ENCODE measurements around the gene RBFOX2.
A peak's percentile ranks its signal among the peaks of the same experiment; 100 is the strongest.
"Not testable (repeated sequence)": the region's sequence is repeated elsewhere in the genome, so short reads cannot be mapped to it uniquely, and the experiment has no call there.

The RBFOX2 gene, protein sequence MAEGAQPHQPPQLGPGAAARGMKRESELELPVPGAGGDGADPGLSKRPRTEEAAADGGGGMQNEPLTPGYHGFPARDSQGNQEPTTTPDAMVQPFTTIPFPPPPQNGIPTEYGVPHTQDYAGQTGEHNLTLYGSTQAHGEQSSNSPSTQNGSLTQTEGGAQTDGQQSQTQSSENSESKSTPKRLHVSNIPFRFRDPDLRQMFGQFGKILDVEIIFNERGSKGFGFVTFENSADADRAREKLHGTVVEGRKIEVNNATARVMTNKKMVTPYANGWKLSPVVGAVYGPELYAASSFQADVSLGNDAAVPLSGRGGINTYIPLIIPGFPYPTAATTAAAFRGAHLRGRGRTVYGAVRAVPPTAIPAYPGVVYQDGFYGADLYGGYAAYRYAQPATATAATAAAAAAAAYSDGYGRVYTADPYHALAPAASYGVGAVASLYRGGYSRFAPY

DNA sequence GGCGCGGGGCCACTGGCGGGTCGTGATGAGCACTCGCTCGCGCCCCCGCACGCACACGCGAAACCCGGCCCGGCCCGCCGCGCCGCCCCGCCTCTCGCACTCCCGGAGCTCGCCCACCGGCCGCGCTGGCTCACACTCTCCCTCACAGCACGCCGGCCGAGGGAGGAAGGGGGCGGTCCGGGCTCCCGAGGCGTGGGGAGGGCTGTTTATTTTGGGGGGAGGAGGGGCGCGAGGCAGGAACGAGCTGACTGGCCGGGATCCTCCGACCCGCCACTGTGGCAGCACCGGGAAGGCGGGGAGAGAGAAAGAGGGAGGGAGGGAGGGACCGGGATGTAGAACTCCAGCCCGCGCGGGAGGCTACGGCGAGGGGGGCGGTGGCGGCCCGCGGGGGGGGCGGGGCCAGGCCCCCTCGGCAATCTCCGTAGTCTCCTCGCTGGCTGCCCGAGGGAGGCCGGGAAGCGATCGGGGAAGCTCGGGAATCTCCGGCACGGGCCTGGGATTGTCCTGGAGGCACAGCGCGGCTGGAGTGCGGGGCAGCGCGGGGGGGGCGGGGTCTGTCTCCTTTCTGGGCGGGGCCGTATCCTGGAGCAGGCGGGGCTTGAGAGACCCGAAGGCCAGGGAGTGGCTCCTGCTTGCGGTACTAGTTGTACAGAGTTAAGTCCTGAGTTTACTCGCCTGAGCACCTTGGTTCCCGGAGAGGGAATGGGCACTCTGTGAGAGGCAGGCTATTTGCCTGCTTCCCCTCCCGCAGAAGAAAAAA lies at the start of gene RBFOX2:
TSS of gene RBFOX2 (minus strand) at position 179 of the 760 bp plus-strand sequence. CDS start 399 bp downstream, outside the sequence.
- Histone ChIP-seq H3K9ac (ENCODE audit: low read length in 2 of 2) (peak within 1 kb of the TSS; percentile 84 to 94), H3K4me1 (ENCODE audit: control insufficient read depth, insufficient read depth, low read length) (peaks cover 13% of the 10 kb centered on the region), H3K9me3 (ENCODE audit: control insufficient read depth in 2 of 2, low read length in 2 of 2) (no peaks in the 10 kb centered on the region), H3K27ac (ENCODE audit: low read length) (peak within 1 kb of the TSS; percentile 85), H3K36me3 (ENCODE audit: control insufficient read depth in 2 of 2, insufficient read depth in 2 of 2, low read length in 2 of 2) (no peaks in the 10 kb centered on the region), H3K27me3 (ENCODE audit: control insufficient read depth in 1 of 2, insufficient read depth in 2 of 2, low read length in 2 of 2) (no peaks in the 10 kb centered on the region), H3K4me3 (ENCODE audit: low read length in 2 of 2) (peak within 1 kb of the TSS; percentile 80 to 87)

DNA sequence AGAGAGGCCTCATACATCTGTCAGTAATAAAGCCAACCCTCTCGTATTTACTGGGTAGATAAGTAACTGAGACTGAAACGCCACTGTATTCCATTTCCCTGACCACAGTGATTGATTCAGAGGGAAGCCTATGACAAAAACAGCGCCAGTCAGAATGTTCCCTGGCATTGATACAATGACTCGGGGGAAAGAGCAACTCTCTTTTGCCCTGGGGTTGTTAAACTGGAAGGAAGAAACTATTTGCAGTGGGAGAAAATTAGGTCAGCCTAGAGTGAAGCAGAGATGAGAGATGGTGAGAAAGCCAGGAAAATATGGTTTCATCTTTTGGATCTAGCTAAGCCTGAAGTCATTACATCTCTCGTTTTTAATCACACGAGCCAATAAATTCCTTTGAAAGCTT lies 48.6 kb upstream of the RBFOX2 start:
- Histone ChIP-seq H3K4me1 (ENCODE audit: control insufficient read depth, insufficient read depth, low read length) (no peaks in the 10 kb centered on the region), H3K27me3 (ENCODE audit: control insufficient read depth in 1 of 2, insufficient read depth in 2 of 2, low read length in 2 of 2) (no peaks in the 10 kb centered on the region), H3K36me3 (ENCODE audit: control insufficient read depth in 2 of 2, insufficient read depth in 2 of 2, low read length in 2 of 2) (no peaks in the 10 kb centered on the region), H3K9ac (ENCODE audit: low read length in 2 of 2) (no peak overlapping the region), H3K9me3 (ENCODE audit: control insufficient read depth in 2 of 2, low read length in 2 of 2) (no peaks in the 10 kb centered on the region), H3K4me3 (ENCODE audit: low read length in 2 of 2) (no peak overlapping the region), H3K27ac (ENCODE audit: low read length) (peak overlapping the region; percentile 46)

DNA sequence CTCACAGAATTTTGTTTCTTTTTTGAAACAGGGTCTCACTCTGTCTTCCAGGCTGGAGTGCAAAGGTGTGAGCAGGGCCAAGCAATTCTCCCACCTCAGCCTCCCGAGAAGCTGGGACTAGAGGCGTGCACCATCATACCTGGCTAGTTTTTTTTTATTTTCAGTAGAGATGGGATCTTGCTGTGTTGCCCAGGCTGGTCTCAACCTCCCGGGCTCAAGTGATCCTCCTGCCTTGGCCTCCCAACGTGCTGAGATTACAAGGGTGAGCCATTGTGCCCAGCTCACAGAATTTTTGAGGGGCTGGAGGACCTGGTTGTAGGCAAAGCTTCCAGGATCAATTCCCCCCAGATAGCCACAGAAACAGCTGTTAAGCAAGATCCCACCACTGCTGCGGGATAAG lies 47.1 kb upstream of the RBFOX2 start:
- Histone ChIP-seq H3K27ac (ENCODE audit: low read length) (no peak overlapping the region), H3K27me3 (ENCODE audit: control insufficient read depth in 1 of 2, insufficient read depth in 2 of 2, low read length in 2 of 2) (no peaks in the 10 kb centered on the region), H3K9me3 (ENCODE audit: control insufficient read depth in 2 of 2, low read length in 2 of 2) (no peaks in the 10 kb centered on the region), H3K4me3 (ENCODE audit: low read length in 2 of 2) (no peak overlapping the region), H3K9ac (ENCODE audit: low read length in 2 of 2) (no peak overlapping the region), H3K4me1 (ENCODE audit: control insufficient read depth, insufficient read depth, low read length) (no peaks in the 10 kb centered on the region), H3K36me3 (ENCODE audit: control insufficient read depth in 2 of 2, insufficient read depth in 2 of 2, low read length in 2 of 2) (no peaks in the 10 kb centered on the region)

DNA sequence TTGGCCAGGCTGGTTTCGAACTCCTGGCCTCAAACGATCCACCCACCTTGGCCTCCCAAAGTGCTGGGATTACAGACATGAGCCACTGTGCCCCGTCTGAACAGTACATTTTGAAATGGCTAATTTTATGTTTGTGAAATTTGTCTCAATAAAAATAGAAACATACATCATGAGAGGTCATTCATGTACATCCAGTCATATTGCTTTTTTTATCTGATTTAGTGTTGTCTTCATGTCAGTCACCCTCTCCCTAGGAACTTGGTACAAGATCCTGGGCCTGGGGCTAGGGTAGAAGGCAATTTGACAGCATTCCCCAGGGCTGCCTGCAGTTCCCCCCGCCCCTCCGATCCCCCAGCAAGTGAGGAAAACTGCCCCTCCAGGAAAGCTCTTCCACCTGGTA lies 46.6 kb upstream of the RBFOX2 start:
- Histone ChIP-seq H3K27me3 (ENCODE audit: control insufficient read depth in 1 of 2, insufficient read depth in 2 of 2, low read length in 2 of 2) (no peaks in the 10 kb centered on the region), H3K4me1 (ENCODE audit: control insufficient read depth, insufficient read depth, low read length) (no peaks in the 10 kb centered on the region), H3K4me3 (ENCODE audit: low read length in 2 of 2) (no peak overlapping the region), H3K9me3 (ENCODE audit: control insufficient read depth in 2 of 2, low read length in 2 of 2) (no peaks in the 10 kb centered on the region), H3K36me3 (ENCODE audit: control insufficient read depth in 2 of 2, insufficient read depth in 2 of 2, low read length in 2 of 2) (no peaks in the 10 kb centered on the region), H3K9ac (ENCODE audit: low read length in 2 of 2) (no peak overlapping the region), H3K27ac (ENCODE audit: low read length) (no peak overlapping the region)

DNA sequence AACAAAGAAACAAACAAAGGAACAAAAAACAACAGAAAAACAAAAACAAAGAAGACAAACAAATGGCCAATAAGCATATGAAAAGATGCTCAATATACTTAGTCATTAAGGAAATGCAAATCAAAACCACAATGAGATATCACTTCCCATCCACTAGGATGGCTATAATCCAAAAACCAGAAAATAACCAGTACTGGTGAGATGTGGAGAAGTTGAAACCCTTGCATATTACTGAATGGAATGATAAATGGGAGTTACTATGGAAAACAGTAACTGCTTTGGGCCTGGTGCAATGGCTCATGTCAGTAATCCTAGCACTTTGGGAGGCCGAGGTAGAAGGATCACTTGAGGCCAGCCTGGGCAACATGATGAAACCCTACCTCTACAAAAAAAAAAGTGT lies 44.9 kb upstream of the RBFOX2 start:
- H3K4me3 ChIP-seq (ENCODE audit: low read length in 2 of 2), result no peak overlapping the region
- H3K9ac ChIP-seq (ENCODE audit: low read length in 2 of 2), result no peak overlapping the region
- no peaks in the 10 kb centered on the region for H3K4me1 ChIP-seq (ENCODE audit: control insufficient read depth, insufficient read depth, low read length)
- no peaks in the 10 kb centered on the region for H3K27me3 ChIP-seq (ENCODE audit: control insufficient read depth in 1 of 2, insufficient read depth in 2 of 2, low read length in 2 of 2)
- no peaks in the 10 kb centered on the region for H3K36me3 ChIP-seq (ENCODE audit: control insufficient read depth in 2 of 2, insufficient read depth in 2 of 2, low read length in 2 of 2)
- no peak overlapping the region for H3K27ac ChIP-seq (ENCODE audit: low read length)
- no peaks in the 10 kb centered on the region for H3K9me3 ChIP-seq (ENCODE audit: control insufficient read depth in 2 of 2, low read length in 2 of 2)

DNA sequence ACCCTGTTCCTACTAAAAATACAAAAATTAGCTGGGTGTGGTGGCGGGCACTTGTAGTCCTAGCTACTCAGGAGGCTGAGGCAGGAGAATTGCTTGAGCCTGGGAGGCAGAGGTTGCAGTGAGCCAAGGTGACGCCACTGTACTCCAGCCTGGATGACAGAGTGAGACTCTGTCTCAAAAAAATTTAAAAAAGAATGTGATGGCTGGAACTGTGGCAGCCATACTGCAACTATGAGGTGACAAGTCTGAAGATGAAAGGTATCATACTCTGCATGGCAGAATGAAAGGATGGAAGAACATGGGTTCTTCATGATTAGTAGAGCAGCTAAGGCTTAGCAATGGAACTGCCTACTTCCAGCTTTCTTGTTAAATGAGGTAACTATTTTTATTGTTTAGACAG lies 42.0 kb upstream of the RBFOX2 start:
- H3K9me3 ChIP-seq (ENCODE audit: control insufficient read depth in 2 of 2, low read length in 2 of 2); H3K9ac ChIP-seq (ENCODE audit: low read length in 2 of 2); H3K27ac ChIP-seq (ENCODE audit: low read length); H3K27me3 ChIP-seq (ENCODE audit: control insufficient read depth in 1 of 2, insufficient read depth in 2 of 2, low read length in 2 of 2); H3K4me1 ChIP-seq (ENCODE audit: control insufficient read depth, insufficient read depth, low read length); H3K4me3 ChIP-seq (ENCODE audit: low read length in 2 of 2); H3K36me3 ChIP-seq (ENCODE audit: control insufficient read depth in 2 of 2, insufficient read depth in 2 of 2, low read length in 2 of 2): not testable (repeated sequence)

DNA sequence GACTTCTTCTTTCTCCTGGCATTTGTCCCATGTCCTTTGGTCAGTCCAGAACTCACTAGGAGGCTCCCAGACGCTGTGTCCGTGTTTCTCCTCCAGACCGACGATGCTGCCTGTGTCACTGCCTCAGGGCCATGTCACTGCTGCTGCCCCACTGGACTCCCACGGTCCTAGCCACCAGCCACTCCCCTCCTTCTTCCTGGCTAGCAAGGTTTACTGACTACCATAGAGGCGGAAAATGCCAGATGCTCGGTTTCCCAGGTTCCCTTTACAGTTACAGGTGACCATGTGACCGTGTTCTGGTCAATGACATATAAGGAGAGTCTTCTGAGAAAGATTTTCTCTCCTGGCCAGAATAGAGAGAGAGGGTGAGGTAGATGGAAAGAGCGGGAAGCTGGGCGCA lies 40.7 kb upstream of the RBFOX2 start:
- H3K9ac ChIP-seq (ENCODE audit: low read length in 2 of 2), result no peak overlapping the region
- peaks cover 14% of the 10 kb centered on the region for H3K4me1 ChIP-seq (ENCODE audit: control insufficient read depth, insufficient read depth, low read length)
- no peaks in the 10 kb centered on the region for H3K36me3 ChIP-seq (ENCODE audit: control insufficient read depth in 2 of 2, insufficient read depth in 2 of 2, low read length in 2 of 2)
- no peak overlapping the region for H3K4me3 ChIP-seq (ENCODE audit: low read length in 2 of 2)
- H3K9me3 ChIP-seq (ENCODE audit: control insufficient read depth in 2 of 2, low read length in 2 of 2), result no peaks in the 10 kb centered on the region
- H3K27me3 ChIP-seq (ENCODE audit: control insufficient read depth in 1 of 2, insufficient read depth in 2 of 2, low read length in 2 of 2), result no peaks in the 10 kb centered on the region
- no peak overlapping the region for H3K27ac ChIP-seq (ENCODE audit: low read length)

DNA sequence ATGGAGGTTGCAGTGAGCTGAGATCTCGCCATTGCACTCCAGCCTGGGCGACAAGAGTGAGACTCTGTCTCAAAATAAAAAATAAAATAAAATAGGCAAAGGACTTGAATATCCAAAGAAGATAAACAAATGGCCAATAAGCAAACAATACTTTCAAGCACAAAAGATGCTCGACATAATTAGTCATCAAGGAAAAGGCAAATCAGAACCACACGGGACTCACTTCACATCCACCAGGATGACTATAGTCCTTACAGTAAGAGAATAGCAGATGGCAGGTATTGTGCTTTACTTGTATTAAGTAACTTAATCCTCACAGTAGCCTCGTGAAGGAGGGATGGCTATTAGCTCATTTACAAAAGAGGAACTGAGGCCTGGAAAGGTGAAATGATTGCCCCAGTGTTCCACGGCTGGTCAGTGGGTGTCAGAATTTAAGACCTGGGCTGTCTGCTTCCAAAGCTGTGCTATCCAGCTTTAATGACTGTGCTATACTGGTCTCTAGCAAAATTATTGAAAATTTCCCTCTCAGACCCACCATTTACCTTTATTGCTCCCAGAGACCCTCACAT lies 40.2 kb upstream of the RBFOX2 start:
- Histone ChIP-seq H3K4me1 (ENCODE audit: control insufficient read depth, insufficient read depth, low read length) (peaks cover 14% of the 10 kb centered on the region), H3K9ac (ENCODE audit: low read length in 2 of 2) (no peak overlapping the region), H3K36me3 (ENCODE audit: control insufficient read depth in 2 of 2, insufficient read depth in 2 of 2, low read length in 2 of 2) (no peaks in the 10 kb centered on the region), H3K27me3 (ENCODE audit: control insufficient read depth in 1 of 2, insufficient read depth in 2 of 2, low read length in 2 of 2) (no peaks in the 10 kb centered on the region), H3K4me3 (ENCODE audit: low read length in 2 of 2) (no peak overlapping the region), H3K27ac (ENCODE audit: low read length) (no peak overlapping the region), H3K9me3 (ENCODE audit: control insufficient read depth in 2 of 2, low read length in 2 of 2) (no peaks in the 10 kb centered on the region)

DNA sequence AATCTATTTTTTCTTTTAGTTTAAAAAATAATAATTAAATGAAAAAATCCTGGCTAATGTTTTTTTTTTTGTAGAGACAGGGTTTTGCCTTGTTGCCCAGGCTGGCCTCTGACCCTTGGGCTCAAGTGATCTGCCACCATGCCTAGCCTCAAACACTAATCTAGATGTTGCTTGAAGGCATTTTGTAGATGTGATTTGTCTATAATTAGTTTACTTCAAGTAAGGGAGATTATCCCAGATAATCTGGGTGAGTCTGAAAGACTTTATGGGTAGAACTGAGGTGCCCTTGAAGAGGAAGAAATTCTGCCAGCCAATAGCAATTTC lies 38.6 kb upstream of the RBFOX2 start:
- H3K27me3 ChIP-seq (ENCODE audit: control insufficient read depth in 1 of 2, insufficient read depth in 2 of 2, low read length in 2 of 2), result no peaks in the 10 kb centered on the region
- no peak overlapping the region for H3K4me3 ChIP-seq (ENCODE audit: low read length in 2 of 2)
- no peak overlapping the region for H3K9ac ChIP-seq (ENCODE audit: low read length in 2 of 2)
- H3K36me3 ChIP-seq (ENCODE audit: control insufficient read depth in 2 of 2, insufficient read depth in 2 of 2, low read length in 2 of 2), result no peaks in the 10 kb centered on the region
- no peaks in the 10 kb centered on the region for H3K9me3 ChIP-seq (ENCODE audit: control insufficient read depth in 2 of 2, low read length in 2 of 2)
- no peak overlapping the region for H3K27ac ChIP-seq (ENCODE audit: low read length)
- peaks cover 14% of the 10 kb centered on the region for H3K4me1 ChIP-seq (ENCODE audit: control insufficient read depth, insufficient read depth, low read length)

DNA sequence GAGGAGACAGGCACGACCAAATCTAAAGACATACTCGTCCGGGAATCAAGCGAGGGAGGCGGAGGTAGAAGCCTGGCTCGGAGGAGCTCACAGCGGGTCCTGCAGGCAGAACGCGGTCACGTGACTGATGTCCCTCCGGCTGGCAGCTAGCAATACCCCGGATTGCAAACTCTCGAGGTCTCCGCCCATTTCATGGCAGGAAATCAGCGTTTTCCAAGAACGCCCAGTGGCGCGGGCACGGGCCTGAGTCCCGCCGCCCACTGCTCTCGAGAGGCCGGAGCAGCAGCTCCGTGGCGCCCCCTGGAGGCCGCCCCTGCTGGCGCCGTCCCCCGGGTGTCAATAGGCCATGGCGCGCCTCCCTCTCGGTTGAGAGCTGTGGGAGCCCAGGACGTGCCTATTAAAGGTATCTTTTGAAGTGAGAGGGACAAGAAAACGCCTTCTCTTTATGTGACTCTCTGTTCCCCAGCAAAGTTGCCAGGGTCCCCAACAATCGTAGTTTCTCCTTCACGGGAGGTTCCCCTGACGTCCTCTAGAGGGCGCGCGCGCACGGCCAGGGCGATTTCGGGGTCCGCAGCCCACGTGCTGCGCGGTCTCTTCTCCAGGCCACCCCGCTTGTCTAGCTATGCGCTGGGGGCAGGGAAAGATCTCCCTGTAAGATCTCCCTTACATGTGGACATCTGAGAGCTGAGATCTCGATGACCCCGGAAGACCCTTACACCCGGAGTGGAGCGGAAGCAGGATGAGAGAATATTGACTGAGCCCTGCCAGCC lies 37.3 kb upstream of the RBFOX2 start:
- peak overlapping the region; percentile 47 to 82 for H3K4me3 ChIP-seq (ENCODE audit: low read length in 2 of 2)
- no peaks in the 10 kb centered on the region for H3K36me3 ChIP-seq (ENCODE audit: control insufficient read depth in 2 of 2, insufficient read depth in 2 of 2, low read length in 2 of 2)
- no peaks in the 10 kb centered on the region for H3K27me3 ChIP-seq (ENCODE audit: control insufficient read depth in 1 of 2, insufficient read depth in 2 of 2, low read length in 2 of 2)
- peak overlapping the region; percentile 77 to 91 for H3K9ac ChIP-seq (ENCODE audit: low read length in 2 of 2)
- H3K4me1 ChIP-seq (ENCODE audit: control insufficient read depth, insufficient read depth, low read length), result peaks cover 14% of the 10 kb centered on the region
- H3K9me3 ChIP-seq (ENCODE audit: control insufficient read depth in 2 of 2, low read length in 2 of 2), result no peaks in the 10 kb centered on the region
- peak overlapping the region; percentile 92 for H3K27ac ChIP-seq (ENCODE audit: low read length)

All from stomach smooth muscle (tissue), 2 donors.